ENCODE measurements around the gene RUSF1. TPM values are rescaled to one million over a fixed set of nuclear protein-coding genes. Genes with fewer than 3 reads are reported as not detected.

Gene RUSF1
- total and polyA plus RNA-seq, 9 of the 15 experiments (the other 6 are each of a cell fraction or from before 2014, with no cell fraction given), result 0.80 to 52.8 (median 27.6) TPM

DNA sequence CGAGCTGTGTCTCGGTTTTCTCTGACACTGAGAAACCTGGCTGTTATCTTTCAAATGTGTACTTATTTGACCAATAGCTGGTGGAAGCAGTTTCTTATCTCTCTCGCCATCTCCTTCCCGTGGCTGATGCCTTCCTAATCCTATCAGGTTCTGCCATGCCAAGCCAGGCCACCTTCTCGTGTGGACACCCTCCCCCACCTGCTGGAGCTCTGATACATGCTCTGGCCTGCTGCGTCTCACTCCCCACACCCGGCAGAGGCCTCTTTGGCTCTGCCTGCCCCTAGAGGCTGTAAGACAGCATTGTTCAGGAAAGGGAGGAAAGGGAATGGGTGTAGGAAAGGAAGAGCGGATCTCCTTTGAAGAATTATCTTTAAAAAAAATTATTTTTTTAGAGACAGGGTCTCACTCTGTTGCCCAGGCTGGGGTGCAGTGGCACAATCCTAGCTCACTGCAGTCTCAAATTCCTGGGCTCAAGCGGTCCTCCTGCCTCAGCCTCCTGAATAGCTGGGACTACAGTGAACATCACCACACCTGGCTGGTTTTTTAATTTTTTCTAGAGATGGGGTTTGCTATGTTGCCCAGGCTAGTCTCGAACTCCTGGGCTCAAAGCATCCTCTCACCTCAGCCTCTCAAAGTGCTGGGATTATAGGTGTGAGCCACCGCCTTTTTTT lies 56.4 kb downstream of the RUSF1 start (continued):
- TF ChIP-seq, protein P1, sequence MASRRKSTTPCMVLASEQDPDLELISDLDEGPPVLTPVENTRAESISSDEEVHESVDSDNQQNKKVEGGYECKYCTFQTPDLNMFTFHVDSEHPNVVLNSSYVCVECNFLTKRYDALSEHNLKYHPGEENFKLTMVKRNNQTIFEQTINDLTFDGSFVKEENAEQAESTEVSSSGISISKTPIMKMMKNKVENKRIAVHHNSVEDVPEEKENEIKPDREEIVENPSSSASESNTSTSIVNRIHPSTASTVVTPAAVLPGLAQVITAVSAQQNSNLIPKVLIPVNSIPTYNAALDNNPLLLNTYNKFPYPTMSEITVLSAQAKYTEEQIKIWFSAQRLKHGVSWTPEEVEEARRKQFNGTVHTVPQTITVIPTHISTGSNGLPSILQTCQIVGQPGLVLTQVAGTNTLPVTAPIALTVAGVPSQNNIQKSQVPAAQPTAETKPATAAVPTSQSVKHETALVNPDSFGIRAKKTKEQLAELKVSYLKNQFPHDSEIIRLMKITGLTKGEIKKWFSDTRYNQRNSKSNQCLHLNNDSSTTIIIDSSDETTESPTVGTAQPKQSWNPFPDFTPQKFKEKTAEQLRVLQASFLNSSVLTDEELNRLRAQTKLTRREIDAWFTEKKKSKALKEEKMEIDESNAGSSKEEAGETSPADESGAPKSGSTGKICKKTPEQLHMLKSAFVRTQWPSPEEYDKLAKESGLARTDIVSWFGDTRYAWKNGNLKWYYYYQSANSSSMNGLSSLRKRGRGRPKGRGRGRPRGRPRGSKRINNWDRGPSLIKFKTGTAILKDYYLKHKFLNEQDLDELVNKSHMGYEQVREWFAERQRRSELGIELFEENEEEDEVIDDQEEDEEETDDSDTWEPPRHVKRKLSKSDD (conservative IDR thresholded peaks at IDR 0.05; ENCODE audit: low read length), result no peak
- no peak for TF ChIP-seq PTTG1 (tag; IDR thresholded peaks at IDR 0.05; ENCODE audit: low read depth)
- no peak for TF ChIP-seq MLX (CRISPR knock-in tag; conservative IDR thresholded peaks at IDR 0.05)
- no peak for TF ChIP-seq CUX1 (CRISPR knock-in tag; IDR thresholded peaks at IDR 0.05)
- no peak for TF ChIP-seq ZNF232 (CRISPR knock-in tag; IDR thresholded peaks at IDR 0.05)
- TF ChIP-seq ARID4B (CRISPR knock-in tag; IDR thresholded peaks at IDR 0.05), result no peak
- no peak for TF ChIP-seq ILK (tag; IDR thresholded peaks at IDR 0.05; ENCODE audit: borderline replicate concordance, low read depth)
- no peak for TF ChIP-seq ASH1L (IDR thresholded peaks at IDR 0.05; ENCODE audit: borderline replicate concordance, low read depth, partially characterized antibody)
- TF ChIP-seq RCOR1 (IDR thresholded peaks at IDR 0.05; ENCODE audit: borderline replicate concordance in 1 of 2, low read depth in 2 of 2, low read length in 2 of 2), result peak in 1 of 2 experiments; percentile 79; a peak in 2 of 4 replicates
- TF ChIP-seq CAMTA2 (CRISPR knock-in tag; conservative IDR thresholded peaks at IDR 0.05), result no peak

Data from K562 (cell line).